Measurements from ENCODE around the gene DIAPH2.

Gene DIAPH2

DNA sequence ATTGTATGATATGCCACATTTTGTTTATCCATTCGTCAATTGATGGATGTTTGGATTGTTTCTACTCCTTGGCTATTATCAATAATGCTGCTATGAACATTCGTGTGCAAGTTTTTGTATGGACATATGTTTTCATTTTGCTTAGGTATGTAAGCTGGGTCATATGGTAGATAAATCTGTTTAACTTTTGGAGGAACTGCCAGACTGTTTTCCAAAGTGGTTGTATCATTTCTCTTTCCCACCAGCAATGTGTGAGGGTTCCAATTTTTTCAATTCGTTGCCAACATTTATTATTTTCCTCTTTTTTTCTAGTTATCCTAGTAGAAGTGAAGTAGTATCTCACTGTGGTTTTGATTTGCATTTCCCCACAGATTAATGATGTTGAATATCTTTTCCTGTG, 71.8 kb downstream of the DIAPH2 start:
- no peak overlapping the region for H2AFZ ChIP-seq (ENCODE audit: low read length)
- no peaks in the 10 kb centered on the region for H3K9me2 ChIP-seq (replicated peaks; ENCODE audit: low read depth, low read length)
- H3K9me3 ChIP-seq (ENCODE audit: insufficient read depth, low read depth, low read length), result no peaks in the 10 kb centered on the region
- no peaks in the 10 kb centered on the region for H3K79me2 ChIP-seq (ENCODE audit: insufficient read depth, low read length)
- no peaks in the 10 kb centered on the region for H3F3A ChIP-seq (ENCODE audit: low read depth)
- H4K20me1 ChIP-seq (ENCODE audit: insufficient read depth, low read length, poor library complexity, severe bottlenecking), result no peaks in the 10 kb centered on the region
- no peak overlapping the region for H3K4me2 ChIP-seq (ENCODE audit: low read depth, low read length, poor library complexity, severe bottlenecking)
- H3K9ac ChIP-seq (ENCODE audit: low read depth, low read length, poor library complexity, severe bottlenecking), result no peak overlapping the region
- H3K27me3 ChIP-seq (ENCODE audit: insufficient read depth, low read length, poor library complexity, severe bottlenecking), result no peaks in the 10 kb centered on the region
- H3K4me3 ChIP-seq (ENCODE audit: low read length, poor library complexity, severe bottlenecking), result no peak overlapping the region
- TF ChIP-seq, protein P1, sequence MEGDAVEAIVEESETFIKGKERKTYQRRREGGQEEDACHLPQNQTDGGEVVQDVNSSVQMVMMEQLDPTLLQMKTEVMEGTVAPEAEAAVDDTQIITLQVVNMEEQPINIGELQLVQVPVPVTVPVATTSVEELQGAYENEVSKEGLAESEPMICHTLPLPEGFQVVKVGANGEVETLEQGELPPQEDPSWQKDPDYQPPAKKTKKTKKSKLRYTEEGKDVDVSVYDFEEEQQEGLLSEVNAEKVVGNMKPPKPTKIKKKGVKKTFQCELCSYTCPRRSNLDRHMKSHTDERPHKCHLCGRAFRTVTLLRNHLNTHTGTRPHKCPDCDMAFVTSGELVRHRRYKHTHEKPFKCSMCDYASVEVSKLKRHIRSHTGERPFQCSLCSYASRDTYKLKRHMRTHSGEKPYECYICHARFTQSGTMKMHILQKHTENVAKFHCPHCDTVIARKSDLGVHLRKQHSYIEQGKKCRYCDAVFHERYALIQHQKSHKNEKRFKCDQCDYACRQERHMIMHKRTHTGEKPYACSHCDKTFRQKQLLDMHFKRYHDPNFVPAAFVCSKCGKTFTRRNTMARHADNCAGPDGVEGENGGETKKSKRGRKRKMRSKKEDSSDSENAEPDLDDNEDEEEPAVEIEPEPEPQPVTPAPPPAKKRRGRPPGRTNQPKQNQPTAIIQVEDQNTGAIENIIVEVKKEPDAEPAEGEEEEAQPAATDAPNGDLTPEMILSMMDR (conservative IDR thresholded peaks at IDR 0.05; ENCODE audit: low read length), result no peak
- no peak for TF ChIP-seq EZH2phosphoT487 (IDR thresholded peaks at IDR 0.05; ENCODE audit: borderline replicate concordance)
- H3K36me3 ChIP-seq (ENCODE audit: insufficient read depth, low read length), result no peaks in the 10 kb centered on the region
- H3K4me1 ChIP-seq (ENCODE audit: insufficient read depth, low read length, poor library complexity, severe bottlenecking), result no peaks in the 10 kb centered on the region

DNA sequence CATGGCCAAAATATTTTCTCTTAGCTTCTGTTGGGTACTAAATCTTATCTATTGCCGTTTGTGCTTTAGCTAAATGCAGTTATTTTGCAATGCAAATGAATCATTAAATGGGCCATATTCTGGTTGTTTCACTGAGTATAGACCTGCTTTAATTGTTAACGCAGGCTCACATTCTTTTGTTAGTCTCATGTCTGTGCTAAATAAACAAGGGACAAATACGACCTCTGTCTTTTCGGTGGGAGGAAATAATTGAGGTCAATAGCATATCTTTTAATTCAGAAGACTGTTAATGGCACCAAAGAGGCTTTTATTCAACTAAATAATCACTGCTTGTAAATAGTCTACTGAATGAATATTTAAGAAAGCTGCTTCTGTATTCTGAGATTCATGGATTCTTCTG, 76.9 kb downstream of the DIAPH2 start:
- no peak overlapping the region for H3K9ac ChIP-seq (ENCODE audit: low read depth, low read length, poor library complexity, severe bottlenecking)
- no peaks in the 10 kb centered on the region for H3K9me2 ChIP-seq (replicated peaks; ENCODE audit: low read depth, low read length)
- no peaks in the 10 kb centered on the region for H3K36me3 ChIP-seq (ENCODE audit: insufficient read depth, low read length)
- no peak for TF ChIP-seq EZH2phosphoT487 (IDR thresholded peaks at IDR 0.05; ENCODE audit: borderline replicate concordance)
- TF ChIP-seq, protein P1 (conservative IDR thresholded peaks at IDR 0.05; ENCODE audit: low read length), result no peak
- H3F3A ChIP-seq (ENCODE audit: low read depth), result no peaks in the 10 kb centered on the region
- no peaks in the 10 kb centered on the region for H3K9me3 ChIP-seq (ENCODE audit: insufficient read depth, low read depth, low read length)
- H3K27me3 ChIP-seq (ENCODE audit: insufficient read depth, low read length, poor library complexity, severe bottlenecking), result no peaks in the 10 kb centered on the region
- no peak overlapping the region for H3K4me3 ChIP-seq (ENCODE audit: low read length, poor library complexity, severe bottlenecking)
- no peaks in the 10 kb centered on the region for H3K4me1 ChIP-seq (ENCODE audit: insufficient read depth, low read length, poor library complexity, severe bottlenecking)
- no peaks in the 10 kb centered on the region for H4K20me1 ChIP-seq (ENCODE audit: insufficient read depth, low read length, poor library complexity, severe bottlenecking)
- no peak overlapping the region for H3K4me2 ChIP-seq (ENCODE audit: low read depth, low read length, poor library complexity, severe bottlenecking)
- no peaks in the 10 kb centered on the region for H3K79me2 ChIP-seq (ENCODE audit: insufficient read depth, low read length)
- H2AFZ ChIP-seq (ENCODE audit: low read length), result no peak overlapping the region

DNA sequence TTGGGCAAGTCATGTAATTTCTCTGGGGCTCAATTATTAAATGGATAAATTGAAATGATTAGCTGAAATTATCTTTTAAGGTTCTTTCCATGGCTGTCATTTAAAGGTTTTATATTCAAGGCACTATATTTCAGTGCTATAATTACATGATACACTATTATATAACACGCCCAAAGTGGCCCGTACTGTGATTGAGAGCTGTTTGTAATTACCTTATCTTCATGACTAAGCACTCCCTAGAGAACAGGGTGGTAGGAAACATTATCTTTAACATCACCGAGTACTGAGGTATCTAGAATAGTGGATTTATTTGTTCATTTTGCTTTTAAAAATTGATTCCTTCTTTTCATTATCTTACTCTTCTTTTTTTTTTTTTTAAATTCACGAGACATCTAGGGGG, 79.0 kb downstream of the DIAPH2 start:
- H3K4me2 ChIP-seq (ENCODE audit: low read depth, low read length, poor library complexity, severe bottlenecking), result no peak overlapping the region
- H3K27me3 ChIP-seq (ENCODE audit: insufficient read depth, low read length, poor library complexity, severe bottlenecking), result no peaks in the 10 kb centered on the region
- H3K9me2 ChIP-seq (replicated peaks; ENCODE audit: low read depth, low read length), result no peaks in the 10 kb centered on the region
- H3K36me3 ChIP-seq (ENCODE audit: insufficient read depth, low read length), result no peaks in the 10 kb centered on the region
- H3K9ac ChIP-seq (ENCODE audit: low read depth, low read length, poor library complexity, severe bottlenecking), result no peak overlapping the region
- no peaks in the 10 kb centered on the region for H3F3A ChIP-seq (ENCODE audit: low read depth)
- no peak overlapping the region for H2AFZ ChIP-seq (ENCODE audit: low read length)
- H3K4me1 ChIP-seq (ENCODE audit: insufficient read depth, low read length, poor library complexity, severe bottlenecking), result no peaks in the 10 kb centered on the region
- no peak overlapping the region for H3K4me3 ChIP-seq (ENCODE audit: low read length, poor library complexity, severe bottlenecking)
- no peaks in the 10 kb centered on the region for H4K20me1 ChIP-seq (ENCODE audit: insufficient read depth, low read length, poor library complexity, severe bottlenecking)
- no peaks in the 10 kb centered on the region for H3K9me3 ChIP-seq (ENCODE audit: insufficient read depth, low read depth, low read length)
- no peak for TF ChIP-seq EZH2phosphoT487 (IDR thresholded peaks at IDR 0.05; ENCODE audit: borderline replicate concordance)
- TF ChIP-seq, protein P1 (conservative IDR thresholded peaks at IDR 0.05; ENCODE audit: low read length), result no peak
- H3K79me2 ChIP-seq (ENCODE audit: insufficient read depth, low read length), result no peaks in the 10 kb centered on the region
